22Rv1 (cell line): ENCODE results near the gene RIPPLY3.

Experiments
- H3K27ac ChIP-seq: fragments of 450-650 bp; 2 replicates; pipeline ENCODE4 v1.5.1; 2017
- ZFX ChIP-seq: fragments of 450-650 bp; IDR thresholded peaks from 2 replicates; pipeline ENCODE4 v1.6.1; 2017; ENCODE audit warnings: antibody characterized with exemption, borderline replicate concordance
- TF ChIP-seq, protein P1 (sequence below): fragments of 450-650 bp; IDR thresholded peaks from 2 replicates; pipeline ENCODE4 v1.5.1; 2017; ENCODE audit warnings: mild to moderate bottlenecking

The RIPPLY3 gene

DNA sequence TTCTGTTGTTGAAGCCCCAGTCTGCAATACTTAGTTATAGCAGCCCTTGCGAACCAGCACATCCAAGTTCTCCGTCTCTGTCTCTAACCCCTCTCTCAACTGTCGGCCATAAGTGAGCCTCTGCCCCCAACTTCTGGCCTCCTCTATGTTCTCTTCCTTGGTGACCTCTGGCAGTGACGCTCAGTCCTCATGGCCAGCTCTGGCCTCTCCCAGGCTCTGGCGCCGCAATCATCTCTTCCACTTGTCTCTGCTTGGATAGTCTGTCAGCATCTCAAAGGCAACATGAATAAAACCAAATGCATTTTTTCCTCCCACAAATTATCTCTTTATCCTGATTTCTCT lies 31.7 kb upstream of the RIPPLY3 start:
- TF ChIP-seq ZFX, result no peak
- TF ChIP-seq, protein P1, sequence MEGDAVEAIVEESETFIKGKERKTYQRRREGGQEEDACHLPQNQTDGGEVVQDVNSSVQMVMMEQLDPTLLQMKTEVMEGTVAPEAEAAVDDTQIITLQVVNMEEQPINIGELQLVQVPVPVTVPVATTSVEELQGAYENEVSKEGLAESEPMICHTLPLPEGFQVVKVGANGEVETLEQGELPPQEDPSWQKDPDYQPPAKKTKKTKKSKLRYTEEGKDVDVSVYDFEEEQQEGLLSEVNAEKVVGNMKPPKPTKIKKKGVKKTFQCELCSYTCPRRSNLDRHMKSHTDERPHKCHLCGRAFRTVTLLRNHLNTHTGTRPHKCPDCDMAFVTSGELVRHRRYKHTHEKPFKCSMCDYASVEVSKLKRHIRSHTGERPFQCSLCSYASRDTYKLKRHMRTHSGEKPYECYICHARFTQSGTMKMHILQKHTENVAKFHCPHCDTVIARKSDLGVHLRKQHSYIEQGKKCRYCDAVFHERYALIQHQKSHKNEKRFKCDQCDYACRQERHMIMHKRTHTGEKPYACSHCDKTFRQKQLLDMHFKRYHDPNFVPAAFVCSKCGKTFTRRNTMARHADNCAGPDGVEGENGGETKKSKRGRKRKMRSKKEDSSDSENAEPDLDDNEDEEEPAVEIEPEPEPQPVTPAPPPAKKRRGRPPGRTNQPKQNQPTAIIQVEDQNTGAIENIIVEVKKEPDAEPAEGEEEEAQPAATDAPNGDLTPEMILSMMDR, result no peak
- peak overlapping the region; percentile 10; the same call in 1 of the 2 replicates for H3K27ac ChIP-seq

DNA sequence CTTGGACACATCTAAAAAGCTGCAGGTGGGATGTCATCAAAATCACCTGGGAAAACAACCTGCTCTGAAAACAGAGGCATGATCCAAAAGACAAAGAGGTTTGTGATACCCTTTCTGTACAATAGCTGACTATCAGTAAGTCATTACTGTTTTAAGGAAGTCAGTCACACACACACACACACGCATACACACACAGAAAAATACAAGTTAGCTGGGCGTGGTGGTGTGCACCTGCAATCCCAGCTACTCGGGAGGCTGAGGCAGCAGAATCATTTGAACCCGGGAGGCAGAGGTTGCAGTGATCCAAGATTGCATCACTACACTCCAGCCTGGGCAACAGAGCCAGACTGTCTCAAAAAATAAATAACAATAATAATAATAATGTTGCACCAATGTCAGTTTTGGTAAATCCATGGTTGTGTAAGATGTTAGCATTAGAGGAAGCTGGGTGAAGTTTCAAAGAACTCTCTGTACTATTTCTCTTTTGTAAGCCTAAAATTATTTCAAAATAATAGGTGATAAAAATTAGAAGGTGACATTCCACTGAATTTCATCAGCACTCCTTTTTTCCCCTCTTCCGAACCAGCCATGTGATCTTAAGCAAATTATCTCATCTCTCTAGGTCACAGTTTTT lies 30.2 kb upstream of the RIPPLY3 start:
- TF ChIP-seq ZFX, result no peak
- TF ChIP-seq, protein P1, result no peak
- H3K27ac ChIP-seq, result no peak overlapping the region

DNA sequence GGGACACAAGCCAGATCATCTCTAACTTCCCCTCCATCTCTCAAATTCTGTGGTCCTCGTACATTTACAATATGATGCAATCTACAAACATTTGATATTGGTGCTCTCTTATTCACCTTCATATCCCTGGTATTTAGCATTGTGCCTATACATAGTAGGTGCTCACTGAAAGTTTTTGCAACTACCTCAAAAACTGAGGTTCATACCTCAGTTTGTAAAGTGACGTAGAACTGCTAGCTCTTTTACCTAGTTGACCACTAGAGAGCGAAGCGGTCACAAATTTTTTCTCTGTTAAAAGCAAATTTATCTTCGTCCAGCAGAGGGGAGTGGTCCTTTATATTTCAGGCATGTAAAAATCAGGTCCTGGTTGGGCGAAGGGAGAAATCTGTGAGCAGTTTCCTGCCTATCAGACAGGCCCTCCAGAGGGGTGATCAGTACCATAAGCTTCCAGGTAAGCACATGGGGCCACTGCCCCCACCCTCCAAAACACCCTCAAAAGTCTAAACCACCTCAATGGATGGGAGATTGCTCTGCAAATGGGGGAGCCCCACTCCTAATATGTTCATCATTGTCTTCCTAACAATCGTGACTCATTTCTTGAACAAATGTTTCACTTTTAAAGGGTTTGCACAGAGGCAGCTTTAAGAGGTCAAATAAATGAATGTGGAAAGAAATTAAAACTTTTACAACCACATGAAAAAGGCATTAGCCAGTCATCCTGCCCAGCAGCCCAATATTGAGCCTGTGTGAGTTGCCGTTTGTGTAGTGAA lies 29.4 kb upstream of the RIPPLY3 start:
- 0 out of 2 replicates have a peak overlapping the region, but pooled peaks have one; percentile 3 for H3K27ac ChIP-seq
- TF ChIP-seq, protein P1, result peak; percentile 50
- TF ChIP-seq ZFX, result no peak

DNA sequence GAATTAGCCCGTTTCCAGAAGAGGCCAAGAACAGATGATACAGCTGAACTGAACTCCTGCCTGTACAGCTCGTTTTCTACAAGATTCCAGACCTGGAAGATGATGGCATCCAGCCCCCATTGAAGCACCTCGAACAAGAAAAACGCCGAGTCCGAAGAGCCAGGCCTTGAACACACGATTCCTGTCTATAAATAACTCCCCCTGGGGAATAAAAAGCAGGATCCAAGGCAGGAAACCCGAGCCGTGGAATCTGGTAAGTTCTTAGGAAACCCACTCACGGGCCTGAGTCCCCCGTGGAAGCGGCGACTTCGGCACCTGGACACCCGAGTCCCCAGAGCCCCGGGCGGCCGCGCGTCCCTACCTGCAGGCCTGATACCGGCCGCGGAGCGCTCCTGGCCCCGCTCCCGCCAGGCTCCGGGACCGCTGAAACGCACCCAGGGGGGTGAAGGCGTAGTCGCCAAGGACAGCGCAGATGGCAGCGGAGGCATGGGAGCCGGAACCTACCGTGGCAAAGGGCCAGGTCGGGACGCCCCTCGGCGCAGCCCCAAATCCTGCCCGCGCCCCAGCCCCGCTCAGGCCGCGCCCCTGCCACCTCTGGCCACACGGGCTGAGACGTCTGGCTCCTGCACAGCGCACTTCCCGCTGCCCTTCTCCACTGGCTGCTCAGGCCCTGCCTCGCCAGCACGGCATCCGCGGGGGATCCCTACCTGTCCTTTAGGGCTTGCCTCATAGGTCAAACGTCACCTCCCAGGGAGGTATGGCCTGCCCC lies 26.0 kb upstream of the RIPPLY3 start:
- TF ChIP-seq, protein P1, result no peak
- no peak for TF ChIP-seq ZFX
- no peak overlapping the region for H3K27ac ChIP-seq

DNA sequence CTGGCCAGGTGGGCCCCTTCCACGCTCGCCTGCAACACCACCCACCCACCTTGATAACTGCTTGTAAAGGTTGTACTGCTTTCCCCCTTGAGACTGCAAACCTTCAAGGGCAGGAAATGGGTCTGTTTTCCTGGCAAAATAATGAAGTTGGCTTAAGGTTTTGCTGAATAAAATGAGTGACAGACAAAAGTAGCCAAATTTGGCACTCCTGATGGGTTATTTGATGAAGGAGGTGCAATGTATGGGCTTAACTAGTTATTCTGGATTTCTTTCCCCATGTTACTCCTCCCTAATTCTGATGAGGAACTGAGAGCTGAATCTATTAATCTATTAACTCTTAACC lies 25.5 kb upstream of the RIPPLY3 start:
- no peak for TF ChIP-seq ZFX
- TF ChIP-seq, protein P1, result no peak

DNA sequence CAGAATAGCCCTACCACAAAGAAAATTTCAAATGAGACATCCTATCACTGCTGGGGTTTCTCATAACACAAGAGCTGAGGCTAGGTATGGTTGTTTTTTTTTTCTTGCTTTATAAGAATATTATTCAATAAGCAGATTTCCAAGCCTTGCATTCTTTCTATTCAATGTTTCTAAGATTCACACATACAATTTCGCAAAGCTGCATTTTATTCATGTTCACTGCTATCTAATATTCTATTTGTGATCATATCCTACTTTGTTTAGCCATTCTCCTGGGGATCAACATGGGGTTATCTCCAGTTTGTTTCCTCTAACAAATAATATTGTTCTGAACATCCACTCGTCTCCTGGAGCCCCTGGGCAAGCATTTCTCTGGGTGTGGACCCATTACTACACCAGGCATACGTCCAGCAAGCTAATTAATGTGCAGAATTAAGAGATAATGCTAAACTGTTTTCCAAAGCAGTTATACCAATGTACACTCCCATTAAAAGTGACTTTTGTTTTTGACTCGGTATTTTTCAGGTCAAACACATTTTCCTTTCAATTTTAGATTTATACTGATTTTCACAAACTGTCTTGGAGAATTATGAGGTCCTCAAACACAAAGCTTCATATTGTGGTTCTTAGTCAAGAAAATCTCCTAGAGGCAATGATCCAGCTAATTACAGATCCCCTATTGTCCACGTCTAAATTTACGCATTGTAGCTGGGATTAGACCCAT lies 24.4 kb upstream of the RIPPLY3 start:
- no peak overlapping the region for H3K27ac ChIP-seq
- no peak for TF ChIP-seq ZFX
- TF ChIP-seq, protein P1, result no peak

More for the DNA sequence above, 25.5 kb upstream of the RIPPLY3 start:
- no peak overlapping the region for H3K27ac ChIP-seq
